ENCODE measurements around the gene SMYD3. TPM values are rescaled to one million over a fixed set of nuclear protein-coding genes. Genes with fewer than 3 reads are reported as not detected.

SMYD3 gene
- total and polyA plus RNA-seq, 2 of the 13 experiments (the other 11 are each of a cell fraction or from before 2014, with no cell fraction given): 27.7 to 35.8 TPM

DNA sequence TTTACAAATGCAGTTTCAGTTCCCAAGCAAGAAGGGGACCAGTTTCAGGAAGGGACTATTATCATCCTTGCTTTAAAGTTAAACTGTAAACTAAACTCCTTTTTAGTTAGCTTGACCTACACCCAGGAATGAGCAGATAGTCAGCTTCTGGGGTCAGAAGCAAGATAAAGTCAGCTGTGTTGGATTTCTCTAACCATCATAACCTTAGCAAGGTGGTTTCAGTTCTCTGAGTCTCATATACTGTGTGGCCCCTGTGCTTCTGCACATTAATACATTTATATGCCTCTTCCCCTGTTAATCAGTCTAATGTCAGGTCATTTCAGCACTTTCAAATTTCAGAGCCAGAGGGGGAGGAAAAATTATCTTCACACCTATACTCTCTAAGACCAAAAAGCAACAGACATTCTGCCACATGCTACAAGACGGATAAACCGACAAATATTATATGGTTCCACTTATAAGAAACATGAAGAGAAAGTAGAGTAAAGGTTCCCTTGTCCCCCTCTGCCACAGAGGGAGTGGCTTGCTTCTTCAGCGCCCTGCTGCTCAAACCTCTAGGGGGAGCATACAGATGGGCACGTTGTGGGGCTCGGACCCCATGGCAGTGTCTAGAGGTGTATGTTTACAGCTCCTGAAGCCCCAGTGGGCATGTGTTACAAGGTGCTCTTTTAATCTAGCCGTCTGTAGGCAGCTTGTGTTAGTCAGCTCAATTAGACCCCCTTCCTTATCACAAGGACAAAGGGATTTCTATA, 89.1 kb downstream of the SMYD3 start:
- H3K27me3 ChIP-seq (ENCODE audit: control insufficient read depth in 1 of 2, insufficient read depth in 2 of 2, low read length in 2 of 2): no peaks in the 10 kb centered on the region
- no peaks in the 10 kb centered on the region for H3K79me2 ChIP-seq (ENCODE audit: insufficient read depth, low read length)
- in situ Hi-C loops (cut with HindIII; ENCODE audit: extremely low pct_ligation_motif_present, low pct_unique_long_range_greater_than_20kb) (no loop called here), intact Hi-C loops (cut with micrococcal nuclease; ENCODE audit: unreplicated experiment) (no loop called here)
- DNase-seq (ENCODE audit: low spot score) (no peak), FAIRE-seq (no peak), ATAC-seq (no peak)
- H3K27ac ChIP-seq (ENCODE audit: extremely low read length, insufficient read depth, low read length): no peak overlapping the region
- H3K9ac ChIP-seq (ENCODE audit: insufficient read depth, low read depth, low read length): no peak overlapping the region
- POLR2A ChIA-PET: no interaction called here
- H4K20me1 ChIP-seq (ENCODE audit: insufficient read depth, low read length): no peaks in the 10 kb centered on the region
- no TSS peak for BruUV-seq (replicated peaks)
- 97% methylated on average over 6 of the region's 6 CpGs for WGBS (ENCODE audit: low lambda C conversion rate)
- peaks cover 6% of the 10 kb centered on the region; the same call in 1 of the 2 replicates for H3K9me3 ChIP-seq (ENCODE audit: low read length)
- H3K4me2 ChIP-seq (ENCODE audit: low read depth, low read length): no peak overlapping the region
- H3K36me3 ChIP-seq (replicated peaks in 1 of 2; ENCODE audit: control insufficient read depth in 1 of 2, insufficient read depth in 2 of 2, low read length in 2 of 2): no peaks in the 10 kb centered on the region
- H2AFZ ChIP-seq (ENCODE audit: low read length): no peak overlapping the region
- CTCF ChIA-PET (ENCODE audit: low intra/inter-chr PET ratio, low total read pairs): no interaction called here
- no peak overlapping the region for H3K4me3 ChIP-seq (replicated peaks in 1 of 3; ENCODE audit: insufficient read depth in 1 of 3, low read depth in 2 of 3, low read length in 3 of 3)
- no peaks in the 10 kb centered on the region for H3K4me1 ChIP-seq (ENCODE audit: insufficient read depth, low read length)
- TF ChIP-seq GABPA (IDR thresholded peaks at IDR 0.05; ENCODE audit: low read depth, low read length): no peak
- no peak for TF ChIP-seq GABPA (CRISPR knock-in tag; IDR thresholded peaks at IDR 0.05; ENCODE audit: low read depth)
- TF ChIP-seq ZNF138 (CRISPR knock-in tag; IDR thresholded peaks at IDR 0.05; ENCODE audit: low read depth): no peak
- TF ChIP-seq PHB2 (IDR thresholded peaks at IDR 0.05; ENCODE audit: partially characterized antibody): no peak
- no peak for TF ChIP-seq CBX5 (CRISPR knock-in tag; IDR thresholded peaks at IDR 0.05; ENCODE audit: borderline replicate concordance)
- no peak for TF ChIP-seq ZNF747 (CRISPR knock-in tag; IDR thresholded peaks at IDR 0.05; ENCODE audit: borderline replicate concordance)
- no peak for TF ChIP-seq RARA (CRISPR knock-in tag; IDR thresholded peaks at IDR 0.05)
- no peak for TF ChIP-seq ZNF704 (CRISPR knock-in tag; IDR thresholded peaks at IDR 0.05; ENCODE audit: borderline replicate concordance)
- no peak for TF ChIP-seq ZFP36 (IDR thresholded peaks at IDR 0.05; ENCODE audit: borderline replicate concordance, low read depth, low read length, partially characterized antibody)
